ENCODE results near the gene TMEM256. TPM values are rescaled to one million over a fixed set of nuclear protein-coding genes. Genes with fewer than 3 reads are reported as not detected.

TMEM256 gene
- total and polyA plus RNA-seq, 9 of the 15 experiments (the other 6 are each of a cell fraction or from before 2014, with no cell fraction given): 43.4 to 177 (median 68.5) TPM

- TF ChIP-seq CXXC5 (CRISPR knock-in tag; IDR thresholded peaks at IDR 0.05) (peak; percentile 23; the same call in 1 of the 2 replicates), CEBPZ (IDR thresholded peaks at IDR 0.05; ENCODE audit: borderline replicate concordance, low read depth, low read length) (no peak), POLR2AphosphoS5 (IDR thresholded peaks at IDR 0.05; ENCODE audit: control insufficient read depth, insufficient read depth, low read depth, low read length) (0 out of 2 replicates have a peak, but pooled peaks have one; percentile 15), BACH1 (tag; IDR thresholded peaks at IDR 0.05) (no peak), RFX5 (IDR thresholded peaks at IDR 0.05; ENCODE audit: low read depth, low read length) (no peak), CBFB (CRISPR knock-in tag; IDR thresholded peaks at IDR 0.05) (no peak), FOSL1 (tag; conservative IDR thresholded peaks at IDR 0.05) (no peak), RB1 (IDR thresholded peaks at IDR 0.05; ENCODE audit: low read depth) (no peak), MCM3 (IDR thresholded peaks at IDR 0.05) (no peak), PHB (CRISPR knock-in tag; IDR thresholded peaks at IDR 0.05) (no peak), HDAC8 (tag; IDR thresholded peaks at IDR 0.05) (no peak), HBP1 (CRISPR knock-in tag; IDR thresholded peaks at IDR 0.05) (no peak), SAP30 (IDR thresholded peaks at IDR 0.05; ENCODE audit: borderline replicate concordance, insufficient read depth, low read depth, low read length, poor library complexity, severe bottlenecking) (peak; percentile 57), ZNF561 (CRISPR knock-in tag; conservative IDR thresholded peaks at IDR 0.05) (no peak), ZNF134 (CRISPR knock-in tag; conservative IDR thresholded peaks at IDR 0.05) (no peak)
- TF ChIP-seq, protein P1, sequence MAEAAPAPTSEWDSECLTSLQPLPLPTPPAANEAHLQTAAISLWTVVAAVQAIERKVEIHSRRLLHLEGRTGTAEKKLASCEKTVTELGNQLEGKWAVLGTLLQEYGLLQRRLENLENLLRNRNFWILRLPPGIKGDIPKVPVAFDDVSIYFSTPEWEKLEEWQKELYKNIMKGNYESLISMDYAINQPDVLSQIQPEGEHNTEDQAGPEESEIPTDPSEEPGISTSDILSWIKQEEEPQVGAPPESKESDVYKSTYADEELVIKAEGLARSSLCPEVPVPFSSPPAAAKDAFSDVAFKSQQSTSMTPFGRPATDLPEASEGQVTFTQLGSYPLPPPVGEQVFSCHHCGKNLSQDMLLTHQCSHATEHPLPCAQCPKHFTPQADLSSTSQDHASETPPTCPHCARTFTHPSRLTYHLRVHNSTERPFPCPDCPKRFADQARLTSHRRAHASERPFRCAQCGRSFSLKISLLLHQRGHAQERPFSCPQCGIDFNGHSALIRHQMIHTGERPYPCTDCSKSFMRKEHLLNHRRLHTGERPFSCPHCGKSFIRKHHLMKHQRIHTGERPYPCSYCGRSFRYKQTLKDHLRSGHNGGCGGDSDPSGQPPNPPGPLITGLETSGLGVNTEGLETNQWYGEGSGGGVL (CRISPR knock-in tag; IDR thresholded peaks at IDR 0.05): no peak
- TF ChIP-seq, protein P2, sequence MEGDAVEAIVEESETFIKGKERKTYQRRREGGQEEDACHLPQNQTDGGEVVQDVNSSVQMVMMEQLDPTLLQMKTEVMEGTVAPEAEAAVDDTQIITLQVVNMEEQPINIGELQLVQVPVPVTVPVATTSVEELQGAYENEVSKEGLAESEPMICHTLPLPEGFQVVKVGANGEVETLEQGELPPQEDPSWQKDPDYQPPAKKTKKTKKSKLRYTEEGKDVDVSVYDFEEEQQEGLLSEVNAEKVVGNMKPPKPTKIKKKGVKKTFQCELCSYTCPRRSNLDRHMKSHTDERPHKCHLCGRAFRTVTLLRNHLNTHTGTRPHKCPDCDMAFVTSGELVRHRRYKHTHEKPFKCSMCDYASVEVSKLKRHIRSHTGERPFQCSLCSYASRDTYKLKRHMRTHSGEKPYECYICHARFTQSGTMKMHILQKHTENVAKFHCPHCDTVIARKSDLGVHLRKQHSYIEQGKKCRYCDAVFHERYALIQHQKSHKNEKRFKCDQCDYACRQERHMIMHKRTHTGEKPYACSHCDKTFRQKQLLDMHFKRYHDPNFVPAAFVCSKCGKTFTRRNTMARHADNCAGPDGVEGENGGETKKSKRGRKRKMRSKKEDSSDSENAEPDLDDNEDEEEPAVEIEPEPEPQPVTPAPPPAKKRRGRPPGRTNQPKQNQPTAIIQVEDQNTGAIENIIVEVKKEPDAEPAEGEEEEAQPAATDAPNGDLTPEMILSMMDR (IDR thresholded peaks at IDR 0.05 in 2 of 3, conservative IDR thresholded peaks at IDR 0.05 in 1 of 3; ENCODE audit: insufficient read depth in 2 of 3, low read depth in 1 of 3, low read length in 3 of 3): peak in 1 of 3 experiments; percentile 25; a peak in 3 of 6 replicates
These were observed 32.0 kb upstream of the TMEM256 start (continued) for GRCh38 chr17:7435676-7436555.
